SIG-M5 (cell line): Measurements from ENCODE around the gene SELL.
"Not testable (repeated sequence)": the region's sequence is repeated elsewhere in the genome, so short reads cannot be mapped to it uniquely, and the experiment has no call there.

Experiments
- DNase-seq: peaks from one replicate; lab custom pipeline; 2025; lab: John Stamatoyannopoulos, UW

The SELL gene

DNA sequence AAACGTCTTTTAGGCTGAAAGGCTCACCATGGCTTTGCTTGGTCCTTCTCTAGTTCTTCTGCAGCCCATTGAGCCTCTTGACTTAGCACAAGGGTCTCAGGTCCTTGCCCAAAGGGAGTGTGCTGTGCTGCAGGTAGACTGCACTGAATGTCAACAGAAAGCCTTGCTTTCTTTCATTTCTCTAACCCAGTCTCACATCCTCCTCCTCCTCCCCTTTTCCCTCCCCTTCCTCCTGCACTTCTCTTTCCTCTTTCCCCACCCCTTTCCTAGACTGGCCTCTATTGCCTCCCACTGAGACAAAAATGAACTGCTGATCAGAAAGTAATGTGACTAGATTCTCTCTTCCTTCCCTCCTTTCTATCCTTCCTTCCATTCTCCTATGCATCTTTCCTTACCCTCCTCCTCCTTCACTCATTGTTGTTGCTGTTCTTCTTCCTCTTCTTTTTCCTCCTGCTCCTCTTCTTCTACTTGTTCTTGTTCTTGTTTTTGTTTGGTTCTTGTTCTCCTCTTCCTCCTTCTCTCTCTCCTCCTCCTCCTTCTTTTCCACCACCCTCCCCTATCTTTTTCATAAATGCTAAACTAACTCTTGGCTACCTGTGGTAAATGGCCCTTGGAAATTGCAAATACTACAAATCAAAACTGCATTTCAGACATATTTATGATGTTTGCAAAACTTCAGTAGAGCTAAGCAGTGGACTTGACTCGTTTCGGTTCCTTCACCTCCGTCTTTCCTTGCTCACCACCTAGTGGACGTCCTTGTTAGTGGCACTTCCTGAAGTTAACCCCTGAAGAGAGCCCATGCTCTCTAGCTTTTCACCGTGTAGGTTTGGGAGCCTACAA, at the start of gene SELL:
Gene SELL, minus strand, starts transcription at position 152 of the 840 bp plus-strand sequence. Its CDS starts 122 bp downstream, at position 30.
- DNase-seq, result peak; percentile 40

DNA sequence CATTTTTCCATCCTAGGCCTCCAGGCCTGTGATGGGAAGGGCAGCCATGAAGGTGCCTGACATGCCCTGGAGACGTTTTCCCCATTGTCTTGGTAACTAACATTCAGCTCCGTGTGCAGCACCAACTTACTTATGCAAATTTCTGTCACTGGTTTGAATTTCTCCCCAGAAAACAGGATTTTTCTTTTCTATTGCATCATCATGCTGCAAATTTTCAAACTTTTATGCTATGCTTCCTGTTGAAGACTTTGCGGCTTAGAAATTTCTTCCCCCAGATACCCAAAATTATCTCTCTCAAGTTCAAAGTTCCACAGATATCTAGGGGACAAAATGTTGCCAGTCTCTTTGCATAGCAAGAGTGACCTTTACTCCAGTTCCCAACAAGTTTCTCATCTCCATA, 47.6 kb upstream of the SELL start:
- no peak for DNase-seq

DNA sequence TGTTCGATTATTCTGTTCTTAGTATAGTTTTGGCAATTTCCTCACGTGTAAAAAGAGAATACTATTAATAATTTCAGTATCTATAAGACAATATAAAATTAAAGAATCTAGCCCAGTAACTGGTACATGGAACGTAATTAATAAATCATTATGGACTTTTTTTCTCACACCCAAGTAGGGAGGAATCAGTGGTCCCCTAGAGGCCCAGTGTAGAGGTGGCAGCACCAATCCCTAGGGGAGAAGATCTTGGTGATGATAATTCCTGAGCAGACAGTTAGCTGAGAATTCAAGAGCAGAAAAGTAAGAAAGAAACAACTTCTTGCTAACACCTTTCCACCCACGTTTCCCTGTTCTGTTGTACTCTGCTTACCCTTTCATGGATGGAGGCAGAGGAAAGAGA, 42.1 kb upstream of the SELL start:
- no peak for DNase-seq

DNA sequence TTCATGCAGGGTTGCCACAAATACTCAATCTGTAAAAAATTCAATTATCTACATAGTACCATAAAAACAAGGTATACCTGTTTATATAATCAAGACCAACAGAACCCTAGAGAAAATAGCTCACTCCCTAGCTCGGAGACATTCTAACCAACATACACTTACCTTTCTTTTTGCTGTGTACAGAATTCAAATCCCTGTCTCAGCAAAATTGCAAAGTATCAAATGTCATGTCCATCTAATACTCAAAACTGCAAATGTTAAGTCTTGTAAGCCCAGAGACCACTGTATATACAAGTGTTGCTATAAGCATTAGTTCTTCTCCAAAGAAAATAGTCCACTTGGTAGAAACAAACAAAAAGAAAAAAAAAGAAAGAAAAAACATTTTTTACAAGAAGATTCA, 38.6 kb upstream of the SELL start:
- no peak for DNase-seq

DNA sequence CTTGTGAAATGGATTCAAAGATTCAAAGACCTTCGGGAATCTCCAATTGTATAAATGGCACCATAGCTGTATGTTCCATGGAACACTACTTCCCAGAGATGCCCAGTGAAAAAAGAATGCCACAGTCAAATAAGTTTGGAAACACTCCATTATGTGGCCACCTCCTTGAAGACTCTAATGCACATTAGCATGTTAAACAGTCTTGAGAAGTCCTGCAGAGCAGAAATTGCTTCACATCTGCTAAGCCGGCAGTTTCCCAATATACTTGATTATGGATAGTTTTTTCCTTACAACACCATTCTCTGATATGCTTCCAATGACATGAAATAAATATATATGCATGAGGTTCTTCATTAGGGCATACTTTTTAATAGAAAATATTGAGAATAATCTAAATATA, 35.1 kb upstream of the SELL start:
- DNase-seq, result no peak

DNA sequence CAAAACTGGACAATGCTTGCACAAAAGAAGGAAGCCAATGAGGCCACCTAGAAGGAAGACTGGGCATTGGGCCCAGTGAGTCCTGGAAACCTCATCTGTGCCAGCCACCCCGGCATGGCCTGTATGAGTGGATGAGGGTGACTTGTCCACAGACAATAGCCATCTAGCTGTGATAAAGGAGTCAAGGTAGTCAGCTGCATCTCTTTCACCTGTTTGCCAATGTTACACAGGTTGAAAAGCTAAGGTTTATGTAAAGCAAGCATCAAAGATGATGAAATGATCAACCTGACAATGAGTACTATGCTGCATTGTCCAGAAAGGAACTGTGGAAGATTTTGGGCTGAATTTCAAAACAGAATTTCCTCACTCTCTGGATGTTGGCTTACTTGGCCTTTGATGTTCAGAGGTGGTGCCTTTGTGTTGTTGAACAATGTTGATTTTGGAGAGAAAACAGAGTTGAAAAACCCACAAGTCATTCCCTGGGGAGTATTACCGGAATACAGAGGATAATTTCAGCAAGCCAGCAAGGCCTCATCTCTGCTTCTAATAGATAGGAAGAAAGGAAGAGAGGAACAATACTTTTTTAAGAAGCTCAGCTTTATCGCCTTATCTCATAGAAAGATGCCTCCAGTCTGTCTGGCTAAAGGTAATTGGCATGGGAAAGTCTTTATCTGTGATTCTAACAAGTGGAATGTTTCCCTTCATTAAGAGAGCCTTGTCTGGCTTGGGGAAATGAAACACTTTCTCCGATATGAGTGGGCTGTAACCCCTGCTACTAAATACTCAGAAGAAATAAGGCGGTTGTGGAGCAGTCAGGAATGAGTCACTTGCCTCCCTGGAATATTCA, 33.8 kb upstream of the SELL start:
- no peak for DNase-seq

DNA sequence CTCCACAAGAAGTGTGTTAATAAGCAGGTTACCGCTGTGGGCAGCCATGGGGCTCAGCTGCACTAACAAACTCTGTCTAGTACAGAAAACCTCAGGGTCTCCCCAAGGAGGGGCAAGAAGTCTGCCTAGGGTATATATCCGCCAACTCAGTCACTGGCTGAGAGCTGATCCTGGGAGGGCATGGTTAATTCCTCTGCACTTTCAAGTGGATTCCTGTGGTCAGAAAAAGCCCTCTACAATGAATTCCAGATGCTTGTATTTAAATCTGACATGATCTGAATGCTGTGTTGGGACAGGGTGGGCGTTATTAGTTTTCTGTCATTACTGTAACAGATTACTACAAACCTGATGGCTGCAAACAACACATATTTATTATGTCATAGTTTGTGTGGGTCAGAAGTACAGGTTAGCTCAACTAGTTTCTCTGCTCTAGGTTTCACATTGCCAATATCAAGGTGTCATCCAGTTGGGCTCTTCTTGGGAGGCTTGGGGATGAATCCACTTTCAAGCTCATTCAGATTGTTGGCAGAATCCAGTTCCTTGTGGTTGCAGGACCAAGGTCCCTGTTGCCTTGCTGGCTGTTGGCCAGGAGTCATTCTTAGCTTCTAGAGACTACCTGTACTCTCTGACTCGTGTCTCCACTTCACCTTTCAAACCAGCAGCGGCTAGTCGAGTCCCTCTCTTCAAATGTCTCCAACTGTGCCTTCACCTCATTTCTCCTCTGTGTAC, 30.4 kb upstream of the SELL start:
- DNase-seq, result no peak

DNA sequence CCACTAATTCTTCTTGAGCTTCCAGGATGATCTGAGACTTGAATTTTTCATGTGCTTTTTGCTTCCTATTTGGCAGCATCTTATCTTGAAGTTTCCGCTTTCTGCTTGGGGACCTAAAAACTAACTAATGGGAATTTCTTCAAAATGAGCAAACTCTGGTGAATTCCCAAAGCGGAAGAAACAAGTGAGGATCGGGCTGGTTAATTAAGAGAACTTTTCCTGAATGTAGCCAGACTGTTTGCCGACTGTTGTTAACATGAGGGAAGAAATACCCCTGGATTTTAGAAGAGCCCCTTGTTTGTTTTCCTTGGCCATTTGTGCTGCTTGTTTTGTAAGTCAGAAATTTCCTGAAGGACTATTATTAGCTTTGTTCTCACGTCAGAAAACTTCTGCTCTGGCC, 28.6 kb upstream of the SELL start:
- DNase-seq, result no peak

DNA sequence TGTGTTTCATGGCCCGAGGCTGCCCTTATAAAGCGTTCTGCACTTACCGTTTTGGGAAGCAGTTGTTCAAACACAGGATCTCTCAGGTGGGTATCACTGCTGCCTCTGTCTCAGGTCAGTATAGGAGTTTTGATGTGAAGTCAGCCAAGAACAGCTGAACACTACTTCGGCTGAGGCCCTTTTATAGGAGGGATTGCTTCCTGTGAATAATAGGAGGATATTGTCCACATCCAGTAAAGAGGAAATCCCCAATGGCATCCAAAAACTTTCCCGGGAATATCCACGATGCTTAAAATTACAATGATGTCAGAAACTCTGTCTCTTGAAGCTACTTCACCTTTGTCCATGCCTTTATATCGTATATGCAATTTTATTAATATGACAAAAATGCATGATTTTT, 22.5 kb upstream of the SELL start, which contains the start of gene SELE:
Gene SELE, minus strand, starts transcription at position 156 of the 400 bp plus-strand sequence. CDS start 467 bp downstream, outside the sequence.
- DNase-seq, result no peak

DNA sequence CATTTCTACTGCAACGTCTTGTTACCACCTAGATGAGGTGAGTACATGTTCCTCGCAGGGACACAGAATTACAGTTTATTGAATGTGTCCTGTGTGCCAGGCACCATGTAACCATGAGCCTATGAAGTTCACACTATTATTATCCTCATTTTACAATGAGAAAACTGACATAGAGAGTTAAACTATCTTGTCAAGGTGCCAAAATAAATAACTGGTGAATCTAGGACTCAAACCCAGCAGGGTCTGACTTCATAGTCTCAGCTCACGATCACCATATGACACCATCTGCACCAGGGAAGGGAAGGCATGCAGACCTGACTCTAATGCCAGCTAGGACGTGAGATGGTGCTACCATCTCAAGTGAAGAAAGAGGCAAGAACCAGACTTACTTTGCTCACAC, 20.0 kb upstream of the SELL start:
- DNase-seq, result no peak

DNA sequence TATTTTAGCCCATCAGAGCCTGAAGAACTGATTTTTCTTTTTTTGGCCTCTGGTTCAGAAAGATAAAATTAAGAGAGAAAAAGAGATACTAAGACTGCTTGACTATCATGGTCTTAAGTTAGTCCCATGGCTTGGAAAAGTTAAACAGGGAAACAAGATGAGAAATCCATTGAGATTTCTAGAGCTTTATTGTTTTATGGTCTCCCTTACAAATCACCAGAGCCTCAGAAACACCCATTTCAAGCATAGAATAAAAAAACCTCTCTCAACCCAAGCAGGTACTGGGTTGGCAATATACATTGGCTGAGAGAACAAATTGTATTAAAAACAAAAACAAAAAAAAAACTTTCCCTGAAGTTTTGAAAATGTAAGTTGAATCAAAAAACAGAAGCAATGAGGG, 18.6 kb upstream of the SELL start:
- DNase-seq, result no peak

DNA sequence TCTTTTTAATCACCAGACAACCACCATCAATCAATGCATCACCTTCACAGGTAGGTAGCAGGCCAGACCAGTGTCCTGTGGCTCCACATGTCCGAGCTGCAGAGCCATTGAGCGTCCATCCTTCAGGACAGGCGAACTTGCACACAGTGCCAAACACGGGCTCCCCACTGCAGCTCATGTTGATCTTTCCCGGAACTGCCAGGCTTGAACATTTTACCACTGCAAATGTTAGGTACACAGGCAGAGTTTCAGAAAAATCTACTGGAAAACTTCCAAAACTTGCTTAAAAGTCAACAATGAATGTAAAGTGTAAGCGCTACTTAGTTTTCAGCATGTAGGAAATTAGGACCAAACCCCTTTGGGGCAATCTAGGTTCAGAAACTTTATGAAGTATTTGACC, 15.9 kb upstream of the SELL start:
- no peak for DNase-seq

DNA sequence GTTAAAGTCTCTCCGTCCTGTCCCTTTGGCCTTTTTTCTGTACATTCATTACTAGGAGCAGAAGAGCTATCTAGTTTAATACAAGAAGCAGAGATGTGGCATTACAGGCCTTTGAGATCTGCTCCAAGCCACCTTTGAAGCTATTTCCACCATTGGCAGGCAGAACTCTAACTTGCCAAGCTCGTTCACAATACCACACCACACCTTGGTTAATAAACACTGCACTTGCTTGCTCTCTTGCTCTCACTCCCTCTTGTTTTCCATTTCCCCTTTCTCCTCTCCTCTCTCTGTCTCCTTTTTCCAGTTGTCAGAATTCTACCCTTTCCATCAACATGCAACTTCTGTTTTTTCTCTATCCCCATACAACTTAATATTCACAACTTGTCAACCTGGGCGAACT, 15.4 kb upstream of the SELL start:
- no peak for DNase-seq

DNA sequence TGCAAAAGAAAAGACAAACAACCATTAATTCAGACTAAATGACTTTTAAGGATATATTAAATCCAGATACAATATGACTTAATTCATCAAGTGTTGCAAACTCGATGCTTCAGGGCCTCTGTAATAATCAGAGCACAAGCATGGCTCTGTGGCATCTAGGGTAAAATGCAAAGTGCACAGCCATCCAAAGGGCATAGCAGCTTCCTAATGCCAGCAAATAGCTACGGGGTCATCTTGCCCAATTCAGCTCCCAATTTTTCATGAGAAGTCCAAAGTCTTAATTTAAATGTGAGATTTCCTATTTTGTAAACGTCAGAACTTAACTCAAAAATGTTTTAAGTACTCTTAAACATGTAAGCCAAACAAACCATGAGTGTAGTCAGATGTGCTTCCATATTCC, 14.5 kb upstream of the SELL start:
- DNase-seq, result no peak

DNA sequence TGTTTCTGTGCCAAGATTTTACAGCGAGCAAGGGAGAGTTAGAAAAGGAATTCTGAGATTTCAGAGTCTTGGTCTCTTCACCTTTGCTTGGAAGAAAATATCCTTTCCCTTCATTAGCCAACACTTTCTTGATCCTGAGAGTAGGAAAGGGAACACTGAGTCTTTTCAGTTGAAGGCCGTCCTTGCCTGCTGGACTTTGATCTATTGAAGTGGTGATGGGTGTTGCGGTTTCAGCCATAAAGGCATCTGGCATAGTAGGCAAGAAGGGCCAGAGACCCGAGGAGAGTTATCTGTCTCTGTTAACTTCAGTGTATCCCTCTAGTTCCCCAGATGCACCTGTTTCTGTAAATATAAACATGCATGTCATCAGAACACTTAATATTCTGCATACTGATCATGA, 12.7 kb upstream of the SELL start:
- DNase-seq, result no peak

DNA sequence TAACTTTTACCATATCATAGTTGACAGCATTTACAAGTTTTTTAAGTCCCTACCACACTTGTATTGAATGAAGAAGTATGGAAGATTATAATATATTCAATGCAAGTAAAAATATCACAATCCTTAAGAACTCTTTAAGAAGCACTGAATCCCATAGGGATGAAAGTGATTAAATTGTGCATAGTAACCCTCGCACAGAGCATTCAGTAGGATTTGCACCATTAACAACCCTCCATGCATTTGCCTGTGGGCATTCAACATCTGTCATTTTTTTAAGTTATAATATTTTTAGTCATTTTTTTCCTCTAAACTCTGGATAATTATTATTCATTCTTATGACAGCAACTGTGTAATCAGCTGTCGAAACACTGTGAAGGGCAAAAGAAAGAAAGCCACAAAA, 12.3 kb upstream of the SELL start:
- no peak for DNase-seq

DNA sequence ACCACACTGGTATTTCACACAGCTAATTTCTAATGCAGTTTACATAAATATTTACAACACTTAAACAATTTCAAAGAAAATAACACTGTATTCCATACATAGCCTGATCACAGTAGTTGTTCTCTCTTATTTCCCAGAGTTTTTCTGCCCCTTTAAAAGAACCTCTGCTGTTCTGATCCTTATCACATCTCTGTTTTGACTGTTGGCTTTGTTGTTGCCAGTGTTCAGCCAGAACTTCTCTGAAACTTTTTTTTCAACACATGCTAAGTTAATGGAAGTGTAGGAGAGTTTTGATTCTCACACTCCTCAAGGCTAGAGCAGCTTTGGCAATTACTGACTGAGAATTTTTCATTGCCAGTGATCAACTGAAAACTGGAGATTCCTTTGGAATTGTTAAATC, 11.4 kb upstream of the SELL start:
- no peak for DNase-seq

DNA sequence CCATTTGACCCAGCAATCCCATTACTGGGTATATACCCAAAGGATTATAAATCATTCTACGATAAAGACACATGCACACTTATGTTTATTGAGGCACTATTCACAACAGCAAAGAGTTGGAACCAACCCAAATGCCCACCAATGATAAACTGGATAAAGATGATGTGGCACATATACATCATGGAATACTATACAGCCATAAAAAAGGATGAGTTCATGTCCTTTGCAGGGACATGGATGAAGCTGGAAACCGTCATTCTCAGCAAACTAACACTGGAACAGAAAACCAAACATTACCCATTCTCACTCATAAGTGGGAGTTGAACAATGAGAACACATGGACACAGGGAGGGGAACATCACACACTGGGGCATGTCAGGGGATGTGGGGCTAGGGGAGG, 3.7 kb upstream of the SELL start:
- not testable (repeated sequence) for DNase-seq

DNA sequence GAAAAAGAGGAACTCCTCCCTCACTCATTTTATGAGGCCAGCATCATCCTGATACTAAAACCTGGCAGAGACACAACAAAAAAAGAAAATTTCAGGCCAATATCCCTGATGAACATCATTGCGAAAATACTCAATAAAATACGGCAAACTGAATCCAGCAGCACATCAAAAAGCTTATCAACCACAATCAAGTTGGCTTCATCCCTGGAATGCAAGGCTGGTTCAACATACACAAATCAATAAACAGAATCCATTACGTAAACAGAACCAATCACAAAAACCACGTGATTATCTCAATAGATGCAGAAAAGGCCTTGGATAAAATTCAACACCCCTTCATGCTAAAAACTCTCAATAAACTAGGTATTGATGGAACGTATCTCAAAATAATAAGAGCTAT, 1.7 kb upstream of the SELL start:
- DNase-seq, result not testable (repeated sequence)

DNA sequence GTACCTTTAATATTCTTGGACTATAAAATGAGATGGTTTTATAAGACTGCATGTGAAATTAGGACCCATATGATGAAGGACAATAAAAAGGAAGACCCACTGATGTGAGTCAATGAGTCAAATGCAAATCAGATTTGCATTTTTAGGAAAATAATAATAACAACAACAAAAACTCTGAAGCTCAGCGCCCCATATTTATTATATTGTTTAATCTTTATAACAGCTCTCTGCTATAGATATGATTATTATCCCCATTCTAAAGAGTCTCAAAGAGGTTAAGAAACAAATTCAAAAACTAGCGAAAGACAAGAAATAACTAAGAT, 850 bp upstream of the SELL start:
- DNase-seq, result no peak

DNA sequence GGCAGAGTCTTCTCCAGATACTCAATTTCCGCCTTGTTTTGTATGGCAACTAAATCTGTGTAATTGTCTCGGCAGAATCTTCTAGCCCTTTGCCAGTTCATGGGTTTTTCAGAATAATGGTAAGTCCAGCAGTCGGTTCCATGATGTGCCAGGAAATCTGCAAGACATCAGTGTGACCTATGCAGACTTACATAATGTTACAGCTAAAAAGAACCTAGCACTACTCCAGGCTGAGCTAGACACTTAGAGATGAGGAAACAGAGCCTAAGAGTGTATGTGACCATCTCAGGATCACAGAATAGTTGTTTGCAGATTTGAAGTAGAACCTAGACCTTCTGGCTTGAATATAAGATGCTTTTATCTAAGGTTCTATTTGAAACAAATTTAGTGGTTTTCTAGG, 2.8 kb downstream of the SELL start:
- no peak for DNase-seq

DNA sequence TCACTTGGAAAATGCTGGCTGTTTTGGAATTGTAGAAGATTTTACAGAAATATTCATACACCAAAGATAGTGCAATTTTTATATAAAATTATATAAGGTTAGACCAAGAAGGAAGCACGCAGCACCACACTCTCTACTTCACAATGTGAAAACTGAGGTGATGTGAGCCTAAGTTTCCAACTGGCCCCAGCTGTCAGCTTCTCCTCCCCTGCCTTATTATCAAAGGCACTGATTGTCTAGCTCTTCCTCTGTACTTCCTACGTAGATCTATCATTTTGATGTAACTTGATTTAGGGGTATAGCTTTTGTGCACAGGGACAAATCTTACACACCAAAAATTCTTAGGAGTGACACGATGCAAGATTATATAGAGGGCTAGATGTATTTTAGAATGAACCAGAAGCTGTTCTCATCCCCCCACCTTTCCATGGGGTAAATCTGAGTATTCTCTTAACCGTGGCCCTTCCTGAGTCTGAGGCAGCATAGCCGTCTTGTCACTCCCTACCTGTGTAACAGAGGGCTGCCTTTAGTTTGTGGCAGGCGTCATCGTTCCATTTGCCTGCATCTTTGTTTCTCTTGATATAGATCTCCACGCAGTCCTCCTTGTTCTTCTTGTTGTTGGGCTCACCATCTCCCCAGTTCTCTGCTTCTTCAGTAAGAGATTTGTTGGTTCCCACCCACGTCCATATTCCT, 3.4 kb downstream of the SELL start:
- DNase-seq, result no peak
